ENCODE results near the gene CABLES1.

The CABLES1 gene

GRCh38 chr18:23205980-23206379 lies 70.7 kb downstream of the CABLES1 start:
- H3K9me3 Mint-ChIP-seq = no peaks in the 10 kb centered on the region
- H3K4me3 Mint-ChIP-seq = no peak overlapping the region
- H3K27me3 Mint-ChIP-seq = peaks cover 28 to 83% of the 10 kb centered on the region in 2 donors
- DNase-seq (no peak), ATAC-seq (replicated peaks) (no peak)
- H3K4me1 Mint-ChIP-seq (ENCODE audit: low read depth in 2 of 2) = peaks cover 0 to 6% of the 10 kb centered on the region in 2 donors
- H3K36me3 Mint-ChIP-seq (ENCODE audit: insufficient read depth) = no peaks in the 10 kb centered on the region
- no peak overlapping the region for H3K27ac Mint-ChIP-seq

- Mint-ChIP-seq H3K9me3 (no peaks in the 10 kb centered on the region), H3K27me3 (peaks cover 20 to 79% of the 10 kb centered on the region in 2 donors), H3K27ac (no peak overlapping the region), H3K36me3 (ENCODE audit: insufficient read depth) (no peaks in the 10 kb centered on the region), H3K4me3 (no peak overlapping the region), H3K4me1 (ENCODE audit: low read depth in 2 of 2) (peaks cover 0 to 6% of the 10 kb centered on the region in 2 donors)
- ATAC-seq (replicated peaks) (no peak), DNase-seq (no peak)
Measured at GRCh38 chr18:23207191-23207955, 72.1 kb downstream of the CABLES1 start.

GRCh38 chr18:23207994-23208393 lies 72.7 kb downstream of the CABLES1 start:
- H3K36me3 Mint-ChIP-seq (ENCODE audit: insufficient read depth) = no peaks in the 10 kb centered on the region
- no peak for ATAC-seq (replicated peaks)
- DNase-seq = no peak
- H3K4me3 Mint-ChIP-seq = no peak overlapping the region
- peaks cover 0 to 5% of the 10 kb centered on the region in 2 donors for H3K4me1 Mint-ChIP-seq (ENCODE audit: low read depth in 2 of 2)
- H3K27ac Mint-ChIP-seq = no peak overlapping the region
- H3K27me3 Mint-ChIP-seq = peaks cover 22 to 77% of the 10 kb centered on the region in 2 donors
- no peaks in the 10 kb centered on the region for H3K9me3 Mint-ChIP-seq

- peaks cover 0 to 3% of the 10 kb centered on the region in 2 donors for H3K4me1 Mint-ChIP-seq (ENCODE audit: low read depth in 2 of 2)
- H3K4me3 Mint-ChIP-seq = no peak overlapping the region
- DNase-seq = no peak
- H3K9me3 Mint-ChIP-seq = no peaks in the 10 kb centered on the region
- H3K27ac Mint-ChIP-seq = no peak overlapping the region
- ATAC-seq (replicated peaks) = no peak
- H3K36me3 Mint-ChIP-seq (ENCODE audit: insufficient read depth) = no peaks in the 10 kb centered on the region
- peaks cover 24 to 71% of the 10 kb centered on the region in 2 donors for H3K27me3 Mint-ChIP-seq
Measured at GRCh38 chr18:23208600-23208999, 73.3 kb downstream of the CABLES1 start.

- H3K36me3 Mint-ChIP-seq (ENCODE audit: insufficient read depth) = no peaks in the 10 kb centered on the region
- no peak overlapping the region for H3K27ac Mint-ChIP-seq
- no peaks in the 10 kb centered on the region for H3K9me3 Mint-ChIP-seq
- H3K4me1 Mint-ChIP-seq (ENCODE audit: low read depth in 2 of 2) = peaks cover 0 to 3% of the 10 kb centered on the region in 2 donors
- no peak for ATAC-seq (replicated peaks)
- H3K27me3 Mint-ChIP-seq = peaks cover 24 to 71% of the 10 kb centered on the region in 2 donors
- H3K4me3 Mint-ChIP-seq = no peak overlapping the region
- no peak for DNase-seq
Measured at GRCh38 chr18:23209031-23209430, 73.7 kb downstream of the CABLES1 start.

GRCh38 chr18:23209796-23210195 lies 74.5 kb downstream of the CABLES1 start:
- H3K9me3 Mint-ChIP-seq = no peaks in the 10 kb centered on the region
- peaks cover 24 to 63% of the 10 kb centered on the region in 2 donors for H3K27me3 Mint-ChIP-seq
- no peak overlapping the region for H3K27ac Mint-ChIP-seq
- no peak for ATAC-seq (replicated peaks)
- H3K36me3 Mint-ChIP-seq (ENCODE audit: insufficient read depth) = no peaks in the 10 kb centered on the region
- no peak overlapping the region for H3K4me3 Mint-ChIP-seq
- peaks cover 0 to 3% of the 10 kb centered on the region in 2 donors for H3K4me1 Mint-ChIP-seq (ENCODE audit: low read depth in 2 of 2)
- DNase-seq = no peak

GRCh38 chr18:23210526-23210925 lies 75.2 kb downstream of the CABLES1 start:
- no peak for DNase-seq
- ATAC-seq (replicated peaks) = no peak
- Mint-ChIP-seq H3K9me3 (no peaks in the 10 kb centered on the region), H3K4me3 (no peak overlapping the region), H3K27me3 (peaks cover 24 to 59% of the 10 kb centered on the region in 2 donors), H3K36me3 (ENCODE audit: insufficient read depth) (peaks cover under 1% of the 10 kb centered on the region), H3K27ac (no peak overlapping the region), H3K4me1 (ENCODE audit: low read depth in 2 of 2) (peaks cover 0 to 3% of the 10 kb centered on the region in 2 donors)

- peaks cover 24 to 58% of the 10 kb centered on the region in 2 donors for H3K27me3 Mint-ChIP-seq
- no peak overlapping the region for H3K4me3 Mint-ChIP-seq
Measured at GRCh38 chr18:23211146-23211545, 75.9 kb downstream of the CABLES1 start.

GRCh38 chr18:23212161-23212560 lies 76.9 kb downstream of the CABLES1 start:
- Mint-ChIP-seq H3K27ac (no peak overlapping the region), H3K27me3 (peaks cover 24 to 58% of the 10 kb centered on the region in 2 donors), H3K36me3 (ENCODE audit: insufficient read depth) (peaks cover 5% of the 10 kb centered on the region), H3K9me3 (no peaks in the 10 kb centered on the region), H3K4me1 (ENCODE audit: low read depth in 2 of 2) (peaks cover 0 to 3% of the 10 kb centered on the region in 2 donors), H3K4me3 (no peak overlapping the region)
- no peak for DNase-seq
- ATAC-seq (replicated peaks) = no peak

More at GRCh38 chr18:23211146-23211545, 75.9 kb downstream of the CABLES1 start:
- Mint-ChIP-seq H3K4me1 (ENCODE audit: low read depth in 2 of 2) (peaks cover 0 to 3% of the 10 kb centered on the region in 2 donors), H3K9me3 (no peaks in the 10 kb centered on the region), H3K27ac (no peak overlapping the region), H3K36me3 (ENCODE audit: insufficient read depth) (peaks cover 5% of the 10 kb centered on the region)
- DNase-seq (no peak), ATAC-seq (replicated peaks) (no peak)

- H3K4me3 Mint-ChIP-seq = no peak overlapping the region
- H3K27ac Mint-ChIP-seq = no peak overlapping the region
- no peaks in the 10 kb centered on the region for H3K9me3 Mint-ChIP-seq
- H3K27me3 Mint-ChIP-seq = peaks cover 24 to 51% of the 10 kb centered on the region in 2 donors
- H3K36me3 Mint-ChIP-seq (ENCODE audit: insufficient read depth) = peaks cover 5% of the 10 kb centered on the region
- no peaks in the 10 kb centered on the region for H3K4me1 Mint-ChIP-seq (ENCODE audit: low read depth in 2 of 2)
- ATAC-seq (replicated peaks) (no peak), DNase-seq (no peak)
Measured at GRCh38 chr18:23213200-23213599, 77.9 kb downstream of the CABLES1 start.

GRCh38 chr18:23217781-23218180 lies 82.5 kb downstream of the CABLES1 start:
- ATAC-seq (replicated peaks) (no peak), DNase-seq (no peak)
- Mint-ChIP-seq H3K4me3 (no peak overlapping the region), H3K9me3 (no peaks in the 10 kb centered on the region), H3K27ac (no peak overlapping the region), H3K27me3 (peaks cover 5 to 29% of the 10 kb centered on the region in 2 donors), H3K4me1 (ENCODE audit: low read depth in 2 of 2) (no peaks in the 10 kb centered on the region), H3K36me3 (ENCODE audit: insufficient read depth) (peaks cover 5% of the 10 kb centered on the region)

GRCh38 chr18:23220355-23220754 lies 85.1 kb downstream of the CABLES1 start:
- peaks cover 8% of the 10 kb centered on the region for H3K36me3 Mint-ChIP-seq (ENCODE audit: insufficient read depth)
- no peaks in the 10 kb centered on the region for H3K9me3 Mint-ChIP-seq
- ATAC-seq (replicated peaks) (no peak), DNase-seq (no peak)
- peaks cover 0 to 2% of the 10 kb centered on the region in 2 donors for H3K4me1 Mint-ChIP-seq (ENCODE audit: low read depth in 2 of 2)
- peaks cover 0 to 29% of the 10 kb centered on the region in 2 donors for H3K27me3 Mint-ChIP-seq
- peak overlapping the region; percentile 42 to 55 for H3K27ac Mint-ChIP-seq
- H3K4me3 Mint-ChIP-seq = no peak overlapping the region

GRCh38 chr18:23223641-23224040 lies 88.4 kb downstream of the CABLES1 start:
- peaks cover 0 to 2% of the 10 kb centered on the region in 2 donors for H3K4me1 Mint-ChIP-seq (ENCODE audit: low read depth in 2 of 2)
- no peak overlapping the region for H3K27ac Mint-ChIP-seq
- DNase-seq = no peak
- H3K27me3 Mint-ChIP-seq = peaks cover 0 to 18% of the 10 kb centered on the region in 2 donors
- no peaks in the 10 kb centered on the region for H3K9me3 Mint-ChIP-seq
- no peak for ATAC-seq (replicated peaks)
- H3K4me3 Mint-ChIP-seq = no peak overlapping the region
- H3K36me3 Mint-ChIP-seq (ENCODE audit: insufficient read depth) = peaks cover 4% of the 10 kb centered on the region

GRCh38 chr18:23225503-23225902 lies 90.2 kb downstream of the CABLES1 start:
- no peak for DNase-seq
- Mint-ChIP-seq H3K27ac (no peak overlapping the region), H3K9me3 (no peaks in the 10 kb centered on the region), H3K4me3 (no peak overlapping the region), H3K36me3 (ENCODE audit: insufficient read depth) (peaks cover 4% of the 10 kb centered on the region), H3K4me1 (ENCODE audit: low read depth in 2 of 2) (peaks cover 0 to 2% of the 10 kb centered on the region in 2 donors), H3K27me3 (peaks cover 0 to 7% of the 10 kb centered on the region in 2 donors)
- no peak for ATAC-seq (replicated peaks)

Data from effector memory CD8-positive, alpha-beta T cell (primary cell).